ENCODE data around the gene CSAD. TPM values are rescaled to one million over a fixed set of nuclear protein-coding genes. Genes with fewer than 3 reads are reported as not detected.

The CSAD gene
- total and polyA plus RNA-seq, 2 of the 13 experiments (the other 11 are each of a cell fraction or from before 2014, with no cell fraction given): 7.2 to 23.5 TPM

DNA sequence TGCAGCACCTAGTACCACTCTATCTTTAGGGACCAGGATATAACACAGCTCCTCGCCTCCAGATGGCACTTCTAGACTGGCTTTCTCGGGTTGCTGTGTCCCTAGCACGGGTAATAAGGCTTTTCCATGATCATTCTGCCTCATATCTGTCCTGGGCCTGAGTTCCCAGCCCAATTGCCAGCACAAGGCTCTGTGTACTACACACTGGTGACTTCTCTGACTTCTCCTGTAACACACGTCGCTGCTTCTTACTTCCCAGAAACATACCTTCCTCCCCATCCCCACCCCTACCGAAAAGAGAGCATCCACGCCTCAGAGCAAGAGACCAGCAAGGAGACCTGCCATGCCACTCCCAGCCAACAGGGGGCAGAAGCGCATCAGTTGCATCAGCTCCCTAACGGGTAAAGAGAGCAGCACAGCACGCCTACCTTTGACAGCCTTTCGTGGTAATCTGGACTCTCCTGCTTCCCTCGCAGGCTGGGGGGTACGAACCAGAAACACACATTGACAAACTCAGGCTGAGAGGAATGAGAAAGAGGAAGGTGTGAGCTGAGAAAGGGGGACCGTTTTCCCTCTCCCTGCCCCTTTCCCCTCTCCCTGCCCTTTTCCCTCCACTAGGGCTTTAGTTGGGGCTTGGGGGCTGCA is 21.4 kb downstream of the CSAD start (continued):
- TF ChIP-seq NFYB (CRISPR knock-in tag; IDR thresholded peaks at IDR 0.05): no peak
- no peak for TF ChIP-seq SETDB1 (CRISPR knock-in tag; IDR thresholded peaks at IDR 0.05; ENCODE audit: borderline replicate concordance)
- TF ChIP-seq ZNF274 (CRISPR knock-in tag; IDR thresholded peaks at IDR 0.05): peak; percentile 62; the same call in 1 of the 2 replicates
- TF ChIP-seq MXD1 (CRISPR knock-in tag; IDR thresholded peaks at IDR 0.05): 0 out of 2 replicates have a peak, but pooled peaks have one; percentile 29
- TF ChIP-seq ZNF451 (CRISPR knock-in tag; IDR thresholded peaks at IDR 0.05): no peak
- no peak for TF ChIP-seq LCORL (IDR thresholded peaks at IDR 0.05)
- no peak for TF ChIP-seq LCORL (CRISPR knock-in tag; IDR thresholded peaks at IDR 0.05)
- 0 out of 2 replicates have a peak, but pooled peaks have one; percentile 8 for TF ChIP-seq ZNF782 (CRISPR knock-in tag; IDR thresholded peaks at IDR 0.05; ENCODE audit: borderline replicate concordance)
- TF ChIP-seq ZNF484 (CRISPR knock-in tag; IDR thresholded peaks at IDR 0.05; ENCODE audit: borderline replicate concordance, low read depth): no peak
- no peak for TF ChIP-seq ZNF44 (CRISPR knock-in tag; IDR thresholded peaks at IDR 0.05)
- TF ChIP-seq HOXA9 (CRISPR knock-in tag; IDR thresholded peaks at IDR 0.05; ENCODE audit: borderline replicate concordance): no peak
- no peak for TF ChIP-seq HOXA5 (CRISPR knock-in tag; IDR thresholded peaks at IDR 0.05)
- no peak for TF ChIP-seq ZNF850 (CRISPR knock-in tag; conservative IDR thresholded peaks at IDR 0.05)
- no peak for TF ChIP-seq SMAD3 (CRISPR knock-in tag; IDR thresholded peaks at IDR 0.05)
- peak; percentile 78; the same call in 1 of the 2 replicates for TF ChIP-seq ZNF572 (CRISPR knock-in tag; IDR thresholded peaks at IDR 0.05)
- TF ChIP-seq ZNF878 (CRISPR knock-in tag; IDR thresholded peaks at IDR 0.05): no peak
- no peak for TF ChIP-seq ZNF431 (CRISPR knock-in tag; IDR thresholded peaks at IDR 0.05; ENCODE audit: borderline replicate concordance, low read depth)
- peak; percentile 54; the same call in 1 of the 2 replicates for TF ChIP-seq TGIF2 (CRISPR knock-in tag; IDR thresholded peaks at IDR 0.05)
- no peak for TF ChIP-seq ZFY (CRISPR knock-in tag; IDR thresholded peaks at IDR 0.05)
- TF ChIP-seq ZNF776 (CRISPR knock-in tag; IDR thresholded peaks at IDR 0.05): no peak
- no peak for TF ChIP-seq ZNF460 (CRISPR knock-in tag; IDR thresholded peaks at IDR 0.05; ENCODE audit: borderline replicate concordance)
- TF ChIP-seq ZNF510 (CRISPR knock-in tag; IDR thresholded peaks at IDR 0.05; ENCODE audit: low read depth): no peak
- no peak for TF ChIP-seq ZNF414 (CRISPR knock-in tag; IDR thresholded peaks at IDR 0.05)
- no peak for TF ChIP-seq ZNF7 (CRISPR knock-in tag; IDR thresholded peaks at IDR 0.05)
- no peak for TF ChIP-seq KLF12 (CRISPR knock-in tag; IDR thresholded peaks at IDR 0.05; ENCODE audit: borderline replicate concordance)
- TF ChIP-seq FOXP1 (IDR thresholded peaks at IDR 0.05): no peak
- no peak for TF ChIP-seq FOXP1 (CRISPR knock-in tag; IDR thresholded peaks at IDR 0.05)
- no peak for TF ChIP-seq ZNF598 (CRISPR knock-in tag; IDR thresholded peaks at IDR 0.05; ENCODE audit: borderline replicate concordance)
- no peak for TF ChIP-seq ESRRA (CRISPR knock-in tag; IDR thresholded peaks at IDR 0.05; ENCODE audit: low read depth)
- peak; percentile 53; the same call in 1 of the 2 replicates for TF ChIP-seq DRAP1 (CRISPR knock-in tag; IDR thresholded peaks at IDR 0.05)
- 0 out of 2 replicates have a peak, but pooled peaks have one; percentile 21 for TF ChIP-seq NCOA2 (CRISPR knock-in tag; IDR thresholded peaks at IDR 0.05)
- TF ChIP-seq ZNF607 (CRISPR knock-in tag; IDR thresholded peaks at IDR 0.05; ENCODE audit: borderline replicate concordance): 0 out of 2 replicates have a peak, but pooled peaks have one; percentile 39
- peak; percentile 43; the same call in 1 of the 2 replicates for TF ChIP-seq ZNF501 (CRISPR knock-in tag; IDR thresholded peaks at IDR 0.05)

Measured in HepG2 (cell line).